Muscle of arm (tissue), 12 donors: Measurements from ENCODE around the gene GSE1. TPM values are rescaled to one million over a fixed set of nuclear protein-coding genes. Genes with fewer than 3 reads are reported as not detected.

Experiments used
- DNase-seq: peaks from one replicate; pipeline ENCODE4 v3.0.0-alpha.2; 2013
- polyA plus RNA-seq, 12 donors: library from polyadenylated mRNA; unstranded; fragments of 120-200 nt; gene quantifications; one replicate each; pipeline ENCODE4 v1.2.1, GENCODE V29; 2013; ENCODE audit not compliant: insufficient read length in 12 of 12

GSE1 gene
- polyA plus RNA-seq, 12 donors: 35.4 to 106 (median 53.9) TPM; not detected in 1

DNA sequence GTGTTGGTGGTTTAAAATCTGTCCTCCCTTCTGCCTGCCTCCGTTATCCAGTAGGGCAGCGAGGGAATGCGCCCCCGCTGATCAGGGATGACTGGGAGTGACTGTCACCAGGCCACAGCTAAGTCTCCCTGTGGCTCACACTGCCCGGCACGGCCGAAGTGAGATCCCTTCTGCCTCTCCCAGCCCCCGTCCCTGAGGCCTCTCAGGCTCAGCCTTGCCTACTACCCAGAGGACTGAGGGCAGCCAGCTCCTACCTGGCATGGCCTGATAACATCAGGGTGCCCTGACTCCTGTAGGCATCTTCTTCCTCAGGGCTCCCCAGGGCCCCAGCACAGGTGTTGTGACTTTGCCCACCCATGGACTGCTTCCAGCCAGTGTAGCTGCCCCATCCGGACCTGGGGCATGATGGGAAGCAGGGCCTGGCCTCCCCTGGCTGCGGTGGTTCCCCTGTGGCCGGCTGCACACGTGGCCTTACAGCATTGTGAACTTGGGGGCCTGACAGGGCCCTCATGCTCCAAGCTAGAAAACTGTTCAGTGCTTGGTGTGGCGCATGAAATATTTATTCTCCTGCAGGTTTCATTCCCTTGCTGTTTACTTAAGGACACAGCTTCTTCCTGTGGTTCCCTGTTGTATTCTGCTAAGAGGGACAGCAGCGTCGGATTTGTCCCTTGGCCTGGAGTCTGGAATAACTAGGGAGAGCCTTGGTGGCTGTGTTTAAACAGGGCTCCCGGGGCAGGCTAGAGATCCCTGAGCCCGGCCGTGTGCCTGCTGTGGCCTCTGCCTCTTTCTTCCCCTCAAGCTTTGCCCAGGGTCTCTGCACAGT, 45.6 kb downstream of the GSE1 start:
- no peak for DNase-seq

DNA sequence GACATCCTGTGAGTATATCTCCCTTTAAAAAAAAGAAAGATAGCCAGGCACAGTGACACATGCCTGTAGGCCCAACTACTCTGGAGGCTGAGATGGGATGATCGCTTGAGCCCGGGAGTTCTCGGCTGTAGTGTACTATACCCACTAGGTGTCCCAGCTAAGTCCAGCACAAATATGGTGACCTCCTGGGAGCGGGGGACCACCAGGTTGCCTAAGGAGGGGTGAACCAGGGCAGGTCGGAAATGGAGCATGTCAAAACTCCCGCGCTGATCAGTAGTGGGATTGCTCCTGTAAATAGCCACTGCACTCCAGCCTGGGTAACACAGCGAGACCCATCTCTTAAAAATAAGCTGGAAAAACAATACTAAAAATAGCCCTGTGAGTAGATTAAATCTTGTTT, 46.2 kb downstream of the GSE1 start:
- no peak for DNase-seq

DNA sequence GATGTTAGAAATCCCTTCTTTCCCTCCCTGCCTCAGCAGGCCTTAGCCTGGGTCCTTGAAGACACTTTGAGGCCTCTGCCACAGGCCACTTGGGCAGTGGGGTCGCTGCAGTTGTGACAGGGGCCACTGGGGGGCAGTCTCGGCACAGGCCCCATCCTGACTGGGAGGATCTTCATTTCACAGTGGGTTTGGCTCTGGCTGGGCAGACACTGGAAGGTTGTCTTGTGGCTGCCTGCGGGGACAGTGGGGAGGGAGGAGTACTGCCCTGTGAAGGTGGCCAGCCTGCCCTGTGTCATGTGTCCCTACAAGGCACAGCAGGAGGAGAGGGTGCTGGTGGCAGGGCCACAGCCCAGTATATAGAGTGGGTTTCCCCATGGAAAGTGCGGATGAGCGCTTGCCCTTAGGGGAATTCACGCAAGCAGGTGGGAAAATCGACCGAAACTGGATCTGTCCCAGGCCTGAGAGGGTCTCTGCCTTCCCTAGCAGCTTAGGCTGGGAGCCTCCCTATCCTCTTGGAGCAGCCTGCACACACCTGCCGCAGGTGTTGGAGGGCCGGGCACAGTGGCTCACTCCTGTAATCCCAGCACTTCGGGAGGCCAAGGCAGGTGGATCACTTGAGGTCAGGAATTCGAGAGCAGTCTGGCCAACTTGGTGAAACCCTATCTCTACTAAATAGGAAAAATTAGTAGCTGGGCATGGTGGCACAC, 46.8 kb downstream of the GSE1 start:
- DNase-seq: no peak

DNA sequence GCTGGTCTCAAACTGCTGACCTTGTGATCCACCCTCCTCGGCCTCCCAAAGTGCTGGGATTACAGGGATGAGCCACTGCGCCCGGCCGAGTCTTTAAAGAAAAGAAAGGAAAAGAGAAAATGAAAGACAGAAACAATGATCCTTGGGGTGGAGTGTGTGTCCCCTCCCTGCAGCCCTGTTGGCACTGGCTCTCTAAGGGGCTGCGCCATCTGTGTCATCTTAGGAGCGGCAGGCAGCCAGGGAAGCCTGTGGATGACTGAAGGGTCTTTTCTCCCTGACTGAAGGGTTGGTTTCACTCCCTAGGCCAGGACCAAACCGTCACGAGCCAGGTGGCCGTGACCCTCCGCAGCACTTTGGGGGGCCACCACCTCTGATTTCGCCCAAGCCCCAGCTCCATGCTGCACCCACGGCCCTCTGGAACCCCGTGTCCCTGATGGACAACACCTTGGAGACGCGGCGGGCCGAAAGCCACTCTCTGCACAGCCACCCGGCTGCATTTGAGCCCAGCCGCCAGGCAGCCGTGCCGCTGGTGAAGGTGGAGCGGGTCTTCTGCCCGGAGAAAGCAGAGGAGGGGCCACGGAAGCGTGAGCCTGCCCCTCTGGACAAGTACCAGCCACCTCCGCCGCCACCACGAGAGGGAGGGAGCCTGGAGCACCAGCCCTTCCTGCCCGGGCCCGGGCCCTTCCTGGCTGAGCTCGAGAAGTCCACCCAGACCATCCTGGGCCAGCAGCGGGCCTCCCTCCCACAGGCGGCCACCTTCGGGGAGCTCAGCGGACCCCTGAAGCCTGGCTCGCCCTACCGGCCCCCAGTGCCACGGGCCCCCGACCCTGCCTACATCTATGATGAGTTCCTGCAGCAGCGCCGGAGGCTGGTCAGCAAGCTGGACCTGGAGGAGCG, 48.0 kb downstream of the GSE1 start:
- no peak for DNase-seq

DNA sequence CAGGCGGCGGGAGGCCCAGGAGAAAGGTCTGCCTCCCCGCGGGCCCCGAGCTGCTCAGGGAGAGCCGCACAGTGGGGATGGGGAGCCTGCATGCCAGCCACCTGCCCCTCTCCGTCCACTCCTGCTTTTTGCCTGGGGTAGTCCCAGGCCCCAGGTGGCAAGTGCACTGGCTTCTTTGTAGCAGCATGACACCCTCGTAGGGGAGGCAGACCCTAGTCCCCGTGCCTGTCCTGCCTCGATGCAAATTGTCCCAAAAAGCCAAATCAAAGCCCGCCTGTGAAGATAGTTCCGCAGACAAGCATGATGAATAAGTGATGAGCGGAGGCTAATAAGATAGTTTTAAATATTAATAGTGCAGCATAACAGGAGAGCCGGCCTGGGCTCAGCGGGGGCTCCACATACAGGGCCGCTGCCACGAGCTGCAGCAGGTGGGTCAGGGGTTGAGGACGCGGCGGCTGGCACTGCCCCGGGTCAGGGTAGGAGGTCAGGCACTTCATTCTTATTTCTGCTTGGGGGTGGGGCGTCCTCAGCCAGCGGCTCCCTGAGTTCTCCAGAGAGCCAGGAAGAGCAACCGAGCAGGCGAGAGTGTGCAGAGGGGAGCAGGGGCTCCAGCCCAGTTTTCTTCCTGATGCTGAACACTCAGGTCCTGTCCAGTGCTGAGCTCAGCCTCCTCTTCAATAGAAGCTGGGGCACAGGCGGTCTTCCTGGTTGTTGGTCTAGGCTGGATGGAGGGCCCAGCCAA, 48.8 kb downstream of the GSE1 start:
- no peak for DNase-seq

DNA sequence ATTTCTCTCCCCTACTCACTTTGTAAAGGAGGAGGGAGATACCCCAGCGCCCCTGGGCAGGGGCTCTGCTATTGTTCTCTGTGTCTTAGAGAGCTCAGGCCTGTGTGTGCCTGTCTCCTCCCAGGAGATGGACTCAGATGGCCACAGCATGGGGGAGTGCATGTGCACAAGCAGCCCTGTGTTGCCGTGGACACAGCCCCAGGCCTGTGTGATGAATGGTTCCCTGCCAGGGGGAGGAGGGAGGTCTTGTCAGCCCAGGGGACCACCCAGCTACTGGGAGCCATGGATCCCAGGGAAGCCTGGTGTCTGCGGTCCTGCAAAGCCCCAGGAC, 49.3 kb downstream of the GSE1 start:
- DNase-seq: no peak

DNA sequence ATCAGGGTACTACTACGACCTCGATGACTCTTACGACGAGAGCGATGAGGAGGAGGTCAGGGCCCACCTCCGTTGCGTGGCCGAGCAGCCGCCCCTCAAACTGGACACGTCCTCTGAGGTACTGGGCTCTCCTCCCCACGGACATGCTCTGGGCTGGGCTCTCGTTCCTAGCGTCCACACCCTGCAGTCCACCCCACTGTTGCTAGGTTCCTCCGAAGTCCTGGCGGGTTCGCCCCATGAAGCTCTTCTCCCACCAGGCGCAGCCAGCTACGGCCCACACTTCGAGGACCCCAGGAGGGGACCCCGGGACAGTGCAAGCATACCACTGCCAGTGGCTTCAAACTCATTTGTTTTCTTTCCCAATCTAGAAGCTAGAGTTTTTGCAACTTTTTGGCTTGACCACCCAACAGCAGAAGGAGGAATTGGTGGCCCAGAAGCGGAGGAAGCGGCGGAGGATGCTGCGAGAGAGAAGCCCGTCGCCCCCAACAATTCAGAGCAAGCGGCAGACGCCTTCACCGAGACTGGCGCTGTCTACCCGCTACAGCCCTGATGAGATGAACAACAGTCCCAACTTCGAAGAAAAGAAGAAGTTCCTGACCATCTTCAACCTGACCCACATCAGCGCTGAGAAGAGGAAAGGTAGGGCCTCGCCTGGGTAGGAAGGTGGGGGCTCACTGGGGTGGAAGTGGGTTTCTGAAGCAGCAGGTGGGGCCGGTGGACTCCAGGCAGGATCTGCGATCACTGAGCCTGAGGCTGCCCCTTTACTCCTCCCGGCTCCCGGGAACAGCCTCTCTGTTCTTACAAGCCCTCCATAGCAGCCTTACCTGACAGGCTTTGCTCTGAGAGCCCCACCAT, 50.1 kb downstream of the GSE1 start:
- DNase-seq: no peak

DNA sequence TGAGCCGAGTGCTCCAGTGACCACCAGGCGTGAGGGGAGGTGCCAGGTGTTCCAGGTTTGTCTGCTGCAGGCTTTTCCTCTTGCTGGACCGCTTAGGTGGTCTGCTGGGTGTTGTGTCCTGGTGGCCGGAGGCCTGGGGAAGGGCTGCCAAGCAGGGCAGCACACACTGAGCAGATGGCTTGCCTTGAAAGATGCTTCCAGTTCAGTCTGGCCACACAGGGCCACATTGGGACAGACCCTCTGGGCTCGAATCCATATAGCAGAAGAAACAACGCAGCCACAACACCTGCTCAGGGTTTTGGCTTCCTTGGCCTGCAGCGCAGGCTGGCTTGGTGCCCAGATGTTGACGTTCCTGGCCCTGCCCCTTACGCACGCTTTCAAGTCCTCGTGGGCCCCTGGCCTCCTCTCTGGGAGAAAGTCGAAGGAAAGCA, 50.8 kb downstream of the GSE1 start:
- no peak for DNase-seq

DNA sequence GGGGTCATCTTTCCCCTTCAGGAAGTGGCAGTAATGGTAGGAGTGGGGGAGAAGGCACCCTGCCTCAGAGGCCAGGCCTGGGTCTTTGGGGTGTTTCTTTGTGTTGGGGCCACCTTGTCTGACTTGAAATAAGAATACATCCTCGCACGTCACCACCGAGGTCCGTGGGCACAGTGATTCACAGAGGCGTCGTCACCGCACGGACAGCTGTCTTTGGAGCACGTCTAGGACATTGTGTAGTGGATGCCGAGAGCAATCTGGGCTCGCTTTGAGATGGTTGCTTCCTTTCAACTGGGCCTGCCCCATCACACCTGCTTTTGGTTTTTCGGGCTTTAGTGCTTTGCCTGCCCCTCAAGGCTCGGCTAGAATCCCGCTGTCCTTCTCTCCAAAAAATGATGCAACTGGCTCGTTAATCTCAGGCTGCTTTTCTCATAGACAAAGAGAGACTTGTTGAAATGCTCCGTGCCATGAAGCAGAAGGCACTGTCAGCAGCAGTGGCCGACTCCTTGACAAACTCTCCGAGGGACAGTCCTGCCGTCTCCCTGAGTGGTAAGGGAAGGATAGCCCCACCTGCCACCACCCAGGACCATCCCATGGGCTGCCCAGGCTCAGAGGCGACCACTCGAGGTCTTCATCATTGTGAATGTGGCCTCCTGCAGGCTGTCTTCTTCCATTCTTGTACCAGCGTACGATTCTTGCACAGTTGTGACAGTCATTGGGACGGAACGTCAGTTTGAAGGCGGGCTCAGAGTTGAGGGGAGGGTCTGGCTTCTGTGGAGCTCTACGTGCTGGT, 51.7 kb downstream of the GSE1 start:
- DNase-seq: no peak

DNA sequence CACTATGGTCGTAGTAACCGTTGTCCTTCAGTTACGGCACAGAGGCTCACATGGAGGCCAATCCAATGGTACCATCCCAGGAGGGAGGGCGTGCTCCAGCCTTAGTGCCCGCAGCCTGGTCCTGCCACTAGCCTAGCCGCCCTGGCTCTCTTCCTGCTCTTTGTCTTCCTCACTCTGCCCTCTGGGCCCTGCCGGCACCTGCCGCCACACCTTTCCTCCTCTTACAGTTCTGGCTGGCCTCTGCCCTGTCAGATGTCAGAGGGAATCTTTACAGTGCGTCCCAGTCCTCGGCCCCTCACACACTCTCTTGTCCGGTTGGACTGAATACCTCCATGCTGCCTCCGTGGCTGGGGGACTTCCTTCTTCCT, 52.2 kb downstream of the GSE1 start:
- no peak for DNase-seq

DNA sequence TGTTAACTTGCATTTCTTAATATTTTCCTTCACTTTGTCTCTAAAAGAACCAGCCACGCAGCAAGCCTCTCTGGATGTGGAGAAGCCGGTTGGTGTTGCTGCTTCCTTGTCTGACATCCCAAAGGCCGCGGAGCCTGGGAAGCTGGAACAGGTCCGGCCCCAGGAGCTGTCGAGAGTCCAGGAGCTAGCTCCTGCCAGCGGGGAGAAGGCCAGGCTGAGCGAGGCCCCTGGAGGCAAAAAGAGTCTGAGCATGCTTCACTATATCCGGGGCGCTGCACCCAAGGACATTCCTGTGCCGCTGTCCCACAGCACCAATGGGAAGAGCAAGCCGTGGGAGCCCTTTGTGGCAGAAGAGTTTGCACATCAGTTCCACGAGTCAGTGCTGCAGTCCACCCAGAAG, 52.8 kb downstream of the GSE1 start:
- no peak for DNase-seq

DNA sequence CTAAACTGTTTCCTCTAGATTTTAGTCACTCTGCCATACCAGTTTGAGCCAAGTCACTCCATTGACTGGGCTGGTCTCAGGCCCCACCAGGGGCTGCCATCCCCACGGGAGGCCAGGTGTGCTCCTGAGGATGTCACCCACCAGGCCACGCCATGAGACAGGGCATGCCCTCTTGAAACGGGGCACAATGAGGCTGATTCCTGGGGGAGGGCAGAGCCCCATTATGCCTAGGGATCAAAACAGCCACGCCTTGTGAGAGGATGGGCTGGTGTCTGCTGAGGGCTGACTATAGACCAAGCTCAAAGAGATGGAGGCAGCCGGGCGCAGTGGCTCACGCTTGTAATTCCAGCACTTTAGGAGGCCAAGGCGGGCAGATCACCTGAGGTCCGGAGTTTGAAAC, 54.1 kb downstream of the GSE1 start:
- DNase-seq: no peak

DNA sequence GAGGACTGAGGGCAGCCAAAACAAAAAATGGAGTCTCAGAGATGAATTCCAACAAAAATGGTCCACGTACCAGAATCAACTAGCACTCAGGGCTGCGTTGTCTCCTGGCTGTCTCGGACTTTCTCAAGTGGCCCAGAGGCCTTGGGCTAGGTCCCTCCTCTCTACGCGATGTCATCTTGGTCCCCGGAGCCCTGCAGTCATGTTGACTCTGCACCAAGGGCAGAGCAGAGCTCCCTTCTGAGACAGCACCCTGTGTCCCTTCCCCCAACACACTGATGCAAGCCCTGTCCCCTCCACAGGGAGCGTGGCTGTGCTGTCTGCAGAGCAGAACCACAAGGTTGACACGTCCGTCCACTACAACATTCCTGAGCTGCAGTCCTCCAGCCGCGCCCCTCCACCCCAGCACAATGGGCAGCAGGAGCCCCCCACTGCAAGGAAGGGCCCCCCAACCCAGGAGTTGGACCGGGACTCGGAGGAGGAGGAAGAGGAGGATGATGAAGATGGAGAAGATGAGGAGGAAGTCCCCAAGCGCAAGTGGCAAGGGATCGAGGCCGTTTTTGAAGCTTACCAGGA, 54.8 kb downstream of the GSE1 start:
- DNase-seq: no peak

DNA sequence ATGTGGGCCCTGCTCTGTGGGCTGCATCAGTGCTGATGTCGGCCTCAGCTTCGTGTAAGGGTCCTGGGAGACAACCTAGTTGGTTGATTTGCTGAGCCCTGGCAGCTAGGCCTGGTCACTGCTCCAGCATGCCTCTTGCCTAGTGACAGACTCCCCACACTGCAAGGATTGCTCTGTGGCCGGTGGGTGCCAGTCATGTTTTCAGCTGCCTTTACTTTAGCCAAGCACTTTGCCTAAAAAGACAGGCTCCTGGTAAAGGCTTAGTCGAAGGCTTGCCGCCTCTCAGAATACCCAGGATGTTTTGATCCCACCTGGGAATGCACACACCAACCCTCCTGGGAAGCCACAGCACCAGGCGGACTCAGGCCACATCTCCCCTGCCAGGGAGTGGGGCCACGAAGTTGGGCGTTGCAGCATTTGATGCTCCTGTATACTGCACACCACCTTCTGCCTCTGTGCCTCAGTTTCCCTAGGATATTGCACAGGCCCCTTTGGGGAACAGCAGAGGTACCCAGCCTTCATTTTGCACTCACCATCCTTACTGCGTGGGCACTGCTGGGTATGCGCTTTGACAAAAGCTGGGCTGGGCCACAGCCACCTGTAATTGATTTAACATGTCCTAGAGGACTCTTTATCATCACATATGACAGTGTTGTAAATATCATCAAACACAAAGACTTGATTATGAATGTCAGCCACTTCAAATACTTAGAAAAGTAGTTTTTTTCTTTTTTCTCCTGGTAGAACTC, 55.7 kb downstream of the GSE1 start:
- DNase-seq: no peak

DNA sequence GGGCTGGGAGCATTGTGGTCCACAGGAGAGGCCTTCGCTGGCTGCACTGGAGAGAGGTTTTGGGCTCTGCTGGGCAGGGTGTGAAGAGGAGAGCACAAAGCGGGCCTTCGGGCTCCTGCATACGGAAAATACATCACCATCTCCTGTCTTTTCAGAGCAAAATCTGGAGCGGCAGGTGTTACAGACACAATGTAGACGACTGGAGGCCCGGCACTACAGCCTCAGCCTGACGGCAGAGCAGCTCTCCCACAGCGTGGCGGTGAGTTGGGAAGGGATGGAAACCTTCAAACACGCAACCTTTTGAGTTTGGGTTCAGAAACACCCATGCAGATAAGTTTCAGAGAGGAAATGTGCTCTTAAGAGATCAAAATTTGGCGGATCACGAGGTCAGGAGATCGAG, 57.7 kb downstream of the GSE1 start:
- no peak for DNase-seq

DNA sequence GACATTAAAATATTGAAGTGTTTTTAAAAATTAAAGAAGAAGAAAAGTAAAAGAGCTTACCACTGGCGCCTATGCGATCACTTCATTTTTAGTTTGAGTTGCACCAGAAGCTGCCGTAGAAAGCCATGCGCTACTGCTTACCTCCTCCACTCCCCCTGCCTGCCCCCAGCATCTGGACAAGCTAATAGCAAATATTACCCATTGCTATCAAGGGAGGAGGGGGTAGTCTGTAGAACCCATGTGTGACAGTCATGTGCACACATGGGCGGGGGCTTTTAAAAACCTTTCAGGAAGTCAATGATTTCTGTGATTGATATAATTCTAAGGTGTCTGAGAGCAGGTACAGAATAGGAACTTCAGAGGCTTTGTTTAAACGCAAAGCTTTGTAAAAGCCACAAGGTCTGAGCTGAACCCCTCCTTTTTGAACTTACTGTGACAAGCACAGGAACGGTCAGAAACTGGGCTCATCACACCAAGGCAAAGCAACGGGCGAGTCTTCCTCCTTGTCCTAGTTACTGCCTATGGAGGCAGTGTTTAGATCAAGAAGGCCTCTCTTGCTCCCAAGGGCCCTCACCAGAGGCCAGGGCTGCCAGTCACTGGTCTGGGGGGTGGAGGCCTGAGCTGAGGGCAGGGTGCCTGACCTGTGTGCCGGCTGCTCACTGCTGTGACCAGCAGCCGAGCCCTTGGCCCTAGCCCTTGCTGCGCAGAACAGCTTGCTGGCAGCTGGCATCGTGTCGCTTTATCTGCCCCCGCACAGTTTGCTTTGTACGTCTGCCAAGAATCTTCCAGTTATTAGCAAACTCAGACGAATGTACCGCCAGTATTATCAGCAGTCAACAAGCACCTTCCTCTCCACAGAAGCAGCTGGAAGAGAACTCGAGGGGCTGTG, 60.7 kb downstream of the GSE1 start:
- DNase-seq: no peak

DNA sequence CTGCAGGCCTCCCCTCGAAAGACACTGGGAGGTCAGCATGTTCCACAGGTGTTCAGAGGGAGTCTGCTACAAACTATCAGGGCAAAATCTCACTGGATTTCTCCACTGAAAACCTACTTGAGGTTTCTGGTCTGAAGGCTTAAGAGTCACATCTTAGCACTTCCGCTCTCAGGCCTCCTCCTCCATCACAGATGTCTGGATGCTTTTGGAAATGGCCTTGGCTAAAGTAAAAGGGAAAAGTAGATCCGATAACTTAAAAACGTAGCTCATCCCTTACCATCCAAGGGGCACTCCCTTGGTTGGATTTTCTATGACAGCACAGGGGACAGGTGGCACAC, 61.3 kb downstream of the GSE1 start:
- no peak for DNase-seq

DNA sequence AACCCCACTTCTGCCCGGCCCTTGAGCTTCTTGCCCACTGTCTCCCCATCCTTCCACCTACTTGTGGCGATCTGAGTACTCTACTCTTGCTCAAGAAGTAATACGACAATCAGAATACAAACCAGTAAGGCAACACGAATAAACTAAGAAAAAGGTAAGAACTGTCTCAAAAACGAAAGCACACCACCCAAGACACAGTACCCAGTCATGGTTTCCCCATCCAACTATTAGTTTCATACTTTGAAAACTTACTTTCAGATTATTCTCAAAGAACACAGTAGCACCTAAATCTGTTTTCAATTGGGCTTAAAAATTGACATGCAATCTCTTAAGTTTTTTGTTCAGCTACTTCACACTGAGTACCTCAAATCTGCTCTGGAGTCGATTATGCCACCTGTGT, 61.7 kb downstream of the GSE1 start:
- no peak for DNase-seq
